Activated T-helper 17 cell treated with anti-CD3 and anti-CD28 coated beads, Interleukin-2, amount 50 U/mL, for 72 hours (primary cell): ENCODE results near the gene VEGFA. TPM values are rescaled to one million over a fixed set of nuclear protein-coding genes. Genes with fewer than 3 reads are reported as not detected.

Experiments
- ATAC-seq: fragments of 150-1000 bp; cut with Tn5 transposase; replicated peaks from 2 replicates; pipeline ENCODE4 v1.10.0; 2021; ENCODE audit warnings: mild to moderate bottlenecking, moderate library complexity
- H3K27ac Mint-ChIP-seq: one replicate; pipeline ENCODE4 v1.8.0; 2022; ENCODE audit warnings: mixed read lengths
- H3K27me3 Mint-ChIP-seq: one replicate; pipeline ENCODE4 v1.8.0; 2022; ENCODE audit warnings: mixed read lengths
- H3K36me3 Mint-ChIP-seq: one replicate; pipeline ENCODE4 v1.8.0; 2022; ENCODE audit warnings: low read depth, mild to moderate bottlenecking, mixed read lengths
- H3K4me1 Mint-ChIP-seq: one replicate; pipeline ENCODE4 v1.8.0; 2022; ENCODE audit warnings: mixed read lengths
- H3K4me3 Mint-ChIP-seq: one replicate; pipeline ENCODE4 v1.8.0; 2022; ENCODE audit warnings: mild to moderate bottlenecking, mixed read lengths
- H3K9me3 Mint-ChIP-seq: one replicate; pipeline ENCODE4 v1.8.0; 2022; ENCODE audit warnings: mixed read lengths
- total RNA-seq, 2 donors: library from RNA; stranded (reverse); gene quantifications; one replicate each; pipeline ENCODE4 v1.2.3, GENCODE V29; 2022

Gene VEGFA
- total RNA-seq, 2 donors from 2014 or later = 48.7 to 142 TPM

DNA sequence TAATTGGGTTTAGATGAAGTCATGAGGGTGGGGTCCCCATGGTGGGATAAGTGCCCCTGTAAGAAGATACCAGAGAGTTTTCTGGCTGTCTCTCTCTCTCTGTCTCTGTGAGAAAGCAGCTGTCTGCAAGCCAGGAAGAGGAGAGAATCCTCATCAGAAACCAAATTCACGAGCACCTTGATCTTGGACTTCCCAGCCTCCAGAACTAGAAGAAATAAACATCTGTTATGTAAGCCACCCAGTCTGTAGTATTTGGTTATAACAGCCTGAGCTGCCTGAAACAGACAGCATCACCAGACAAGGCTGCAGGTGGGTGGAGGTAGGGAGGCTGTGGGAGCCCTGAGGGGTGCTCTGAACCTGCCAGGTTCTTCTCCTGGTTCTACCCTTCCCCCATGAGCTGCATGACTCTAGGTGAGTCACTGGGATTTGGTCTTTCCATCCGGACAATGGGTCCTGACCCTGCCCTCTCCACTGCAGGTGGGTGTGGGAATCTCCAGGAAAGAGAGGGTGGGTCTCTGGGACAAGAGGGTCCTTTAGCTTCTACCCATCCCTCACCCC is 34.3 kb upstream of the VEGFA start:
- H3K9me3 Mint-ChIP-seq = peaks cover 9% of the 10 kb centered on the region
- ATAC-seq = no peak
- H3K27ac Mint-ChIP-seq = peak overlapping the region; percentile 29
- peaks cover 11% of the 10 kb centered on the region for H3K4me1 Mint-ChIP-seq
- no peak overlapping the region for H3K4me3 Mint-ChIP-seq
- H3K36me3 Mint-ChIP-seq = no peaks in the 10 kb centered on the region
- no peaks in the 10 kb centered on the region for H3K27me3 Mint-ChIP-seq

DNA sequence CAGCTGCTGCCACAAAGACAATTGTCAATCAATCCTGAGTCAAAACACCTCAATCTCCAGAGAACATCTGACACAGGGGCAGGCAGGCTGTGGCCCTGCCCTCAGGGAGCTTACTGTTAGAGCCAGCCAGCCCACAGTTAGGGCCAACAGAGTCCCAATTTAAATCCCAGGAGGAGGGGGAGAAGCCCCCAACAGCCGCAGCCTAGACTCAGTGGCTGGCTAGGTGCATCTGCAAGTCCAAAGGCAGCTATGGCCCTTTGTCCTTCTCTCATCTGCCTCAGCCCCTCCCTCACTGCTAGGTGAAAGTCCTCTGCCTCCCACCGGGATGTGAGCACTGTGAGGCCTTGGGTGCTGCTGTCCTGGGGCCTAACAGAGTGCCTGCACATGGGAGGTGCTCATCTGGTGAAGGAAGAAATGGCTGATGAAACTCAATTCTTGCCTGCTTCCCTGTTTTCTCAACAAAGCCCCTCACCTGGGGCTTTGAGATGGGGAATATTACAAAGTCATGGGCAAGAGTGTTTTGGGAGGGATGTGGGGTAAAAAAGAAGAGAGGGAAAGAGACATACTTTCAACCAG is 33.7 kb upstream of the VEGFA start:
- H3K27me3 Mint-ChIP-seq = no peaks in the 10 kb centered on the region
- peaks cover 11% of the 10 kb centered on the region for H3K4me1 Mint-ChIP-seq
- no peaks in the 10 kb centered on the region for H3K36me3 Mint-ChIP-seq
- H3K4me3 Mint-ChIP-seq = no peak overlapping the region
- peaks cover 8% of the 10 kb centered on the region for H3K9me3 Mint-ChIP-seq
- H3K27ac Mint-ChIP-seq = peak overlapping the region; percentile 8
- no peak for ATAC-seq

DNA sequence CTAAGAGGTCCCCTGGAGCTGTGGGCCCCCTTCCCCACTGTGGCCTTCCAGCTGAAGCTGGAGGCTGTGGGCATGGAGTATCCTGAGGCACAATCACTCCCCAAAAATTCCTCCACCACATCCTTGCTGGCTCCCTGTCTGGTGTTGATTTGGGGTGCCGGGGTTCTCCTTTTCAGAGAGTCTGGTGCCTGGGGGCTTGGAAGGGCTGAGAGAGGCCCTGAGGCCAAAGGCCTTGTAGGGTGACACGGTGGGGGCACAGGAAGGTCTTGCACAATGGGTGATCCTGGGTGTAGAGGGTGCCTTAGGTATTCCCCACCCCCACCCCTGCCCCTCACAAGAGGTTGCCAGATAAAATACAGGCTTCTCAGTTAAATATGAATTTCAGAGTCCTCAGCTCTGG is 33.2 kb upstream of the VEGFA start:
- H3K4me3 Mint-ChIP-seq = no peak overlapping the region
- no peak for ATAC-seq
- H3K27me3 Mint-ChIP-seq = no peaks in the 10 kb centered on the region
- no peaks in the 10 kb centered on the region for H3K36me3 Mint-ChIP-seq
- H3K9me3 Mint-ChIP-seq = peaks cover 4% of the 10 kb centered on the region
- peaks cover 11% of the 10 kb centered on the region for H3K4me1 Mint-ChIP-seq
- H3K27ac Mint-ChIP-seq = peak overlapping the region; percentile 8

DNA sequence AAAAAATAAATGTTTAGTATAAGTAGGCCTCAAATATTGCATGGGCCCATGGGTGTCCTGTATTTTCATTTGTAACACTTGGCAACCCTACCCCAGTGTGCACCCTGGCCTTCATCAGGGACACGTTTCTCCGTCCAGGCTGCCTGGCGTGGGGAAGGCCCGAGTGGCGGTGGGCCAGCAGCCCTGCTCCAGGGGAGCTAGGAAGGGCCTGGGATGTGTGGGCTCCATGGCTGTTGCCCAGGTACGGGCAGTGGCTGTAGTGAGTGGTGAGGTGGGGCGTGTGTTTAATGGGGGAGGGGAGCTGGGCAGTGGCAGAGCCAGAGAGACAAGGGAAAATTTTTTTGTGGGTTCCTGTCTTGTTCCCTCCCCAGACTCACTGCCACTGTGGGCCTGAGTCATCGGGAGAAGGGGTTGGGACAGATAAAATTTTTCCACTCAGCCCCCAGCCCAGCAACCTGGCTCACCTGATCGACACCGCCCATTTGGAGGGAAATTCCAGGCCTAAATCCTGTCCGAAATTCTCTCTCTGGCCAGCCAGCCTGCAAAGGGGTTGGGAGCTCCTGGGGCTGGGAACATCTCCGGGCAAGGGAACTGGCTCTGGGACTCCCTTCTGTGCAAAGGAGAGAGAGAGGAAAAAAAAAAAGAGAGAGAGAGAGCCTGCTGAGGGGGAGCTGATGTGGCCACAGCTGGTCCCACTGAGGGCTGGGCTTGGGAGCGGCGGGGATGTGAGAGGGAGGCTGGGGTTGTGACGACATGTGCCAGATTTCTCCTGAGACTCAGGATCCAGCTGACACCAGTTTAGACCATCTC is 32.5 kb upstream of the VEGFA start:
- ATAC-seq = no peak
- H3K27ac Mint-ChIP-seq = peak overlapping the region; percentile 54
- no peak overlapping the region for H3K4me3 Mint-ChIP-seq
- peaks cover 3% of the 10 kb centered on the region for H3K9me3 Mint-ChIP-seq
- H3K36me3 Mint-ChIP-seq = no peaks in the 10 kb centered on the region
- H3K4me1 Mint-ChIP-seq = peaks cover 11% of the 10 kb centered on the region
- H3K27me3 Mint-ChIP-seq = no peaks in the 10 kb centered on the region

DNA sequence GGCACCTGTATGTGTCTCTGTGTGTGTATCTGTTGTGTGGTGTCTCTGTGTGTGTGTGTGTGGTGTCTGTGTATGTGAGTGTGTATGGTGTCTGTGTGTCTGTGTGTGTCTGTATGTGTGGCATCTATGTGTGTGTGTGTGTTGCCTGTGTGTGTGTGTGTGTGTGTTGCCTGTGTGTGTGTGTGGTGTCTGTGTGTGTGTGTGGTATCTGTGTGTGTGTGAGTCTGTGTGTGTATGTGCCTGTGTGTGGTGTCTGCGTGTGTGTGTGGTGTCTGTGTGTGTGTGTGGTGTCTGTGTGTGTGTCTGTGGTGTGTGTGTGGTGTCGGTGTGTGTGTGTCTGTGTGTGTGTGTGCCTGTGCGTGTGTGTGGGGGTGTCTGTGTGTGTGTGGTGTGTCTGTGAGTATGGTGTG is 31.7 kb upstream of the VEGFA start:
- Mint-ChIP-seq H3K27me3 (no peaks in the 10 kb centered on the region), H3K4me1 (peaks cover 9% of the 10 kb centered on the region), H3K9me3 (no peaks in the 10 kb centered on the region), H3K4me3 (no peak overlapping the region), H3K27ac (peak overlapping the region; percentile 54), H3K36me3 (no peaks in the 10 kb centered on the region)
- no peak for ATAC-seq

DNA sequence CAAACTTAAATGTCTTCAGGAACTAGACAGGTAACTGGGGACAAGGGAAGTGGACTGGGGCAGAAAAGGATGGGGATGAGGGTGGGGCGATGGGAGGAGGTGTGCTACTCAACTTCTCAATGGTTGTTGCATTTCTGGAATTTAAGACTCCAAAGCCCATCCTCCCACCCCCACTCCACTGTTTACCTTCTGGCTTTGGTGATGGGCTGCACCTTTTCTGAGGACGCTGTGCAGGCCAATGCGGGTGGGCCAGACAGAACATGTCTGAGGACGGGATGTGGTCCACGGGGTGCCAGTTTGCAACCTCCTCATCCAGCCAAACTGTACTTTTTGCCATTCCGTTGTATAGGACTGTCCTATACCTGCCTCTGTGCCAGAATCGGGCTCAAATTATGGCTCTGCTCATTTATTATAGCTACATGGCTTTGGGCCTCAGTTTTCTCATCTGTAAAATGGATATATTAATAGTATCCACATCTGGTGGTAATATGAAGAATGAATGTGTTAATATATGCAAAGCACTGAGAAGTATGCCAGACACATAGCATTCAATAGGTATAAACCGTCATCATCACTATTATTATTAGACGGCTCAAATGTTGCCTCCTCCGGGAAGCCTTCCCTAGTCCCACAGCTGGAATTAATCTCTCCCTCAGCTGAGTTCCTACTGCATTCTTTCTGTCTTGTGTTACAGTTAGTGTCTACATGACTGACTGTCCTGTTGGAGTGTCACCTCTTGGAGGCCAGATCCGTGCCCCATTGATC is 31.0 kb upstream of the VEGFA start:
- no peak for ATAC-seq
- no peaks in the 10 kb centered on the region for H3K27me3 Mint-ChIP-seq
- no peak overlapping the region for H3K4me3 Mint-ChIP-seq

DNA sequence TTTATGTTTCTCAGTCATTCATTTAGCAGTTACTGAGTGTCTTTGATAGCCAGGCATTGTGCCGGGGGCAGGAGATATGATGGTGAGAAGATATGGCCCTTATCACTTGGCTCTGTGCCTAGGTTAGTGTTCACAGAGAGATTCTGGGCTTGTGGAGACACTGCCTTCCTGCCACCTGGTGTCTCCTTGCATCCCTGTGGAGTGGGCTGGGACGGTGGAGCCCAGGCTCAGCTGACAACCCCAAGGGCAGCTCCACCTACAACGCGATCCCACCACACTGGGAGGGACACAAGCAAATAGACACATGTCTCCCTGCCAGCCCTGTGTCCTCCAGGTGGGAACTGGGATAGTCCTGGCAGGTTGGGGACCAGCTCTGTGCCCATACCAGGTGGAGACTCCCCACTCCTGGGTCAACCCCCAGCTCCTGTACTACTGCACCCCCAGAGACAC is 30.3 kb upstream of the VEGFA start:
- Mint-ChIP-seq H3K9me3 (no peaks in the 10 kb centered on the region), H3K4me3 (no peak overlapping the region), H3K36me3 (no peaks in the 10 kb centered on the region), H3K27me3 (no peaks in the 10 kb centered on the region), H3K27ac (no peak overlapping the region), H3K4me1 (peaks cover 7% of the 10 kb centered on the region)
- no peak for ATAC-seq

More for the DNA sequence above, 31.0 kb upstream of the VEGFA start:
- Mint-ChIP-seq H3K27ac (no peak overlapping the region), H3K4me1 (peaks cover 7% of the 10 kb centered on the region), H3K36me3 (no peaks in the 10 kb centered on the region), H3K9me3 (no peaks in the 10 kb centered on the region)

DNA sequence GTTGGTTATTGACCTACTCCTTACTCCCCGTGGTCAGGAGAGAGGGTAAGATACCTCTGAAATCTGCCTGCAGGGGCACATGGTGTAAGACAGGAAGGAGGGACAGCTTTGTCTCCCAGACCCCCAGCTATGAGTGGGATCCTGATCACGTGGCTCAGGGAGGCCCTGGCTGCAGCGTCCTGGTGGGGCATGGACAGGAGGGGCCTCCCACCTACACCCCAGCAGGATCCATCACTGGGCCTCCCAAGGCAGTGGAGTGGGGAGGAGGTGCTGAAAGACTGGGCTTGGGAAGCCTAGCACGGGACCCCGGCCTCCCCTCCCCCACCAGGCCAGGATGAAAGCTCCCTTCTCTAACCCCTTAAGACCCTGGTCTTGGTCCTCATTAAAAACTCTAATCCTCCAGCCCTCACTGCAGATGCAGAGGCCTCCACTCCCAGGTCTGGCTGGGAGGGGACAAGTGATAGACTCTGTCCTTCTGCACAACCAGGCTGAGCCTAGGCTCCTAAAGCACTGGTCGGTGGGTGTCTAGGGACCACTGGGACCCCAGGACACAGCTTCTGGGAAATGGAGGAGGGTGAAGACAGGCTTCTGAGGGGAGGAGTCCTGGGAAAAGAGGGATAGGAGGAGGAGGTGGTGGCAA is 29.6 kb upstream of the VEGFA start:
- Mint-ChIP-seq H3K9me3 (no peaks in the 10 kb centered on the region), H3K27ac (no peak overlapping the region), H3K4me3 (no peak overlapping the region), H3K36me3 (no peaks in the 10 kb centered on the region), H3K4me1 (peaks cover 7% of the 10 kb centered on the region), H3K27me3 (peaks cover 2% of the 10 kb centered on the region)
- no peak for ATAC-seq

DNA sequence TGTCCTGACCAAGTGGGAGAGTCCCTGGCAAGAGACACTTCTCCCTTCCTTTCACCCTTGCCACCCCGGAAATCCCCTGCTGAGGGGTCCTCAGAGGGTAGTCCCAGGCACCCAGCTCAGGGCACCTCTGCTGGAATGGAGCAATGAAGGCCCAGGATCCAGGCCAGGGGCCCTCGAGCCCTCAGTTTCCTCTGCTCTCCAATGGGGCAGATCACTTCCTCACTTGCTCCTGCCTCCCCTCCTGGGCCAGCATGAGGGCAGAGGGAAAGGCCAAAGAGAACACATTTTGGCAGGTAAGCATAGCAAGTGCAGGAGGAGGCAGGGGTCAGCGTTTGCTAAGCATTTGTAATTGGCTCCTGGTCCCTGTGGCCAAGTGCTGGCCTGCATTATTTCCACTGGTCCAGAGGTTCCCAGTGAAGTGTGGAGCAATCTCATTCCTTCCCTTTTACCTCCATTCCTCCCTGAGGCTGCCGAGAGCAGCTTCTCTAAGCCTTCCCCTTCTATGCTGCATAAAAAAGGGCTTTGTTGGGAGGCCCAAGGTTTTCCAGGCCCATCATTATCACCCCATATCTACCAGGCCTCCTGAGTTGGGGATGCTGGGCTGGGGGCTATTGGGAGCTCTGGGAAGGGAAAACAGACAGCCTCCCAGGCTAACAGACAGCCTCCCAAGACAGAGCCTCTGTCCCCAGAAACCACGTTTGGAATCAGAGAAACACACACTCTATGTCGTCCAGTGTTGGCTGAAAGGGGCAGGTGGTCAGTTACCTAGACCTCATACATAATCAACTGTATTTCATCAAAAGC is 28.8 kb upstream of the VEGFA start:
- peaks cover 7% of the 10 kb centered on the region for H3K4me1 Mint-ChIP-seq
- peaks cover 6% of the 10 kb centered on the region for H3K27me3 Mint-ChIP-seq
- no peaks in the 10 kb centered on the region for H3K36me3 Mint-ChIP-seq
- no peaks in the 10 kb centered on the region for H3K9me3 Mint-ChIP-seq
- no peak overlapping the region for H3K4me3 Mint-ChIP-seq
- no peak for ATAC-seq
- H3K27ac Mint-ChIP-seq = no peak overlapping the region

DNA sequence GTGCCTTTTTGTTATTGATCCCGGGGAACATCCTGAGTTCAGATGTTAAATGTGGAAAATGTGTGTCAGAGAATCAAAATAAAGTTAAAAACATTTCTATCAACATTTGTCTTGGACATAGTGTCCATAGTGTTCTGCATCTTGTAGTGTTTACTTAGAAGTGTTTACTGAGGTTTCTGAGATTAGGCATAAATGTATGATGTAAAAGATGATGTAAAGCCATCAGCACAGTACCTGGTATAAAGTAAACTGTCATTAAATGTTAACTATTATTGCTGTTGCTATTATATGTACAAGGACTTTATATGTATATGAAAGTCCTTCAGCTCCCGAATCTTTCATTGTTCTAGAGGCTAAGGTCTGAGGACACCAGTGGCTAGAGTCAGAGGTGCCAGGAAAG is 28.2 kb upstream of the VEGFA start:
- H3K9me3 Mint-ChIP-seq = no peaks in the 10 kb centered on the region
- H3K4me1 Mint-ChIP-seq = peaks cover 7% of the 10 kb centered on the region
- H3K27me3 Mint-ChIP-seq = peaks cover 8% of the 10 kb centered on the region
- no peak overlapping the region for H3K27ac Mint-ChIP-seq
- ATAC-seq = no peak
- no peaks in the 10 kb centered on the region for H3K36me3 Mint-ChIP-seq
- no peak overlapping the region for H3K4me3 Mint-ChIP-seq

DNA sequence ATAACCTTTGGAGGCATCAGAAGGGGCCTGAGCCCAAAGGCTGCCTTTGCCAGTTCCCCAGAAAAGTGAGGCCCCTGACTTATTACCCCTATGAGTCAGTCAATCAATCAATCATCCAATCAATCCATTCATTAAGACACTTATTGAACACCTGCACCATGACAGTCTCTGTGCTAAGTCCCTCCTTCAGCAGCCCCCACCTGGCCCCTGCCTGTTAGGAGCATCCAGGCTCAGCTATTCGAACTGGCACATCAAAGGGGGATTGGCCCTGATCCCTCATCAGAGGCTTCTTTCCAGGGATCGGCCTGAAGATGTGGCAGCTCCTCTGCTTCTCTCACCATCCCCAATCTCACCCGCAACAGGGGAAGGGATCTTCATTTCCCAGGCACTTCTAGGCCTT is 27.7 kb upstream of the VEGFA start:
- Mint-ChIP-seq H3K4me1 (peaks cover 7% of the 10 kb centered on the region), H3K4me3 (no peak overlapping the region), H3K27ac (peak overlapping the region; percentile 66), H3K9me3 (no peaks in the 10 kb centered on the region), H3K27me3 (peaks cover 8% of the 10 kb centered on the region), H3K36me3 (no peaks in the 10 kb centered on the region)
- no peak for ATAC-seq

DNA sequence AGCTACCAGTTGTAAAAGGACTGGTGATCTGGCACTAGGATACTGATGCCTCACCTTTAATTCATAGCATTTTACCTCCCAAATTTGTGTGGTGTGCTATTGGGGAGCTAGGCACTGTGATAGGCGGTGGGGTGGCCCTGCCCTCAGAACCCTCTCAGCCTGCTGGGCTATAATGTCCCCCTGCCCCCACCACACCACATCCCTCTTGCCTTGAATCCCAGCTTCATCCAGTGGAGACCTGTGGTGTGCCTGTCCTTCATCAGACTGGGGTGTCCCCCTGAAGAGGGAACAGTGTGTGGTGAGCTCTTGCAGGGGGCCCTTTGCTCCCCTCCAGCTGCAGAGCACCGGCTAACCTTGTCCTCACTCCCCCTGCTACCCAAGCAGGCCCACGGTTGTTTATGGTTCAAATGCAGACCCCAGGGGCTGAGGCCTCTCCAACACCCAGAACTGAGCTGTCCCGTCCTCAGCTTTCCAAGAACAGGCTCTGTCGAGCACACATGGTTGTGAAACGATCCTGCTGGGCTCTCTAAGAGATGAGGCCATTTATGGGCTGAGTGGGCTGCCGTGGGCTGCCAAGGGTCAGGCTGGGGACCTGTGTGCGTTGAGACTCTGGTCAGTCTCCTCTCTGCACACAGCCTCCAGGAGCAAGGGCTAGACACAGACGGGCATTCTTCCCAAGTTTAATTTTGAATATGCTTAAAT is 26.9 kb upstream of the VEGFA start:
- H3K27me3 Mint-ChIP-seq = peaks cover 11% of the 10 kb centered on the region
- H3K4me1 Mint-ChIP-seq = peaks cover 4% of the 10 kb centered on the region
- H3K36me3 Mint-ChIP-seq = no peaks in the 10 kb centered on the region
- no peak overlapping the region for H3K4me3 Mint-ChIP-seq
- no peak for ATAC-seq
- no peaks in the 10 kb centered on the region for H3K9me3 Mint-ChIP-seq
- H3K27ac Mint-ChIP-seq = peak overlapping the region; percentile 66

DNA sequence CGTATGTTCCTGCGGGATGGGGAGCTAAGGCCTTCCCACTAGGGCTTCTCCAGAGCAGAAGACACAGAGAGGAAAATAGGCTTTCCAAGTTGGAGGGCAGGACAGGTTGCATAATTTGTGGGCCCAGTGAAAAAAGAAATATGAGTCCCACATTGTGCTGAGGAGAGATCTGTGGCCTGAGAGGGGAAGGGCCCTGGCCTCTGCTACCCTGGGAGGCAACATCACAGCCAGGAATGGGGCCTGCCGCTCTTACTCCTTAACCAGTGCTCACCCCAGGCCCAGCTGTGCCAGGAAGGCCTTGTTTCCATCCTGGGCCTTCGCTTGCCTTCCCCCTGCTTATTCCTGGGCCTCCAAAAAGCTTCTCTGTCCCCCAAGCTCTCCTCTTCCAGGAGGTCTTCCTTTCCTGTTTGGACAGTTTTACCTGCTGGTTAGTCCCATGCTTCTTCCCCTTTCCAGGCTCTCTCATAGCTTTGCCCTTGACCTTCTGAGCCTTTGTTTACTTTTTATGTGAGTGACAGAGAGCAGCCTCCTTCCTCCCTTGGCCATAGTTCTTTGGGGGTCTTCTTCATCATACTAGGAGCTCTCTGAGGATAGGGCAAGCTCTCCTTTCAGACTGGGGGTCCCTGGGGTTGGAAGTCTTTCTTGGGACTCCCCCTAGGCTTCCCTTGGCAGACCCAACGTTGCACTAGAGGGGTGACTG is 26.2 kb upstream of the VEGFA start:
- Mint-ChIP-seq H3K4me1 (no peaks in the 10 kb centered on the region), H3K36me3 (no peaks in the 10 kb centered on the region), H3K27me3 (peaks cover 11% of the 10 kb centered on the region), H3K4me3 (no peak overlapping the region), H3K9me3 (no peaks in the 10 kb centered on the region), H3K27ac (peak overlapping the region; percentile 15)
- no peak for ATAC-seq
